SHP77 (cell line): ENCODE data around the gene SLC44A2.

ENCODE experiments used
- DNase-seq, 2 experiments: peaks; one replicate each; lab custom pipeline; 2025; lab: John Stamatoyannopoulos, UW

The SLC44A2 gene

GRCh38 chr19:10625003-10625761 lies at the start of gene SLC44A2:
Gene SLC44A2 (plus strand): TSS chr19:10625553. CDS start chr19:10625634, 81 bp downstream.
- DNase-seq: peak in 1 of 2 experiments; percentile 60

GRCh38 chr19:10577951-10578350 lies 47.4 kb upstream of the SLC44A2 start:
- no peak for DNase-seq

GRCh38 chr19:10580979-10581631 lies 44.2 kb upstream of the SLC44A2 start:
- peak; percentile 91 to 93 for DNase-seq

GRCh38 chr19:10582091-10582490 lies 43.3 kb upstream of the SLC44A2 start:
- no peak for DNase-seq

GRCh38 chr19:10583036-10583776 lies 42.1 kb upstream of the SLC44A2 start:
- no peak for DNase-seq

GRCh38 chr19:10586396-10586795 lies 39.0 kb upstream of the SLC44A2 start:
- no peak for DNase-seq

GRCh38 chr19:10587022-10587838 lies 38.1 kb upstream of the SLC44A2 start, which contains the start of gene AP1M2:
Gene AP1M2 (minus strand): TSS chr19:10587312. CDS start chr19:10587231, 81 bp downstream.
- DNase-seq: no peak

- DNase-seq: no peak
Measured at GRCh38 chr19:10587839-10588150, 37.6 kb upstream of the SLC44A2 start.

- DNase-seq: no peak
Measured at GRCh38 chr19:10593148-10593547, 32.2 kb upstream of the SLC44A2 start.

- no peak for DNase-seq
Measured at GRCh38 chr19:10593820-10594637, 31.3 kb upstream of the SLC44A2 start.

GRCh38 chr19:10600149-10600548 lies 25.2 kb upstream of the SLC44A2 start:
- DNase-seq: no peak

GRCh38 chr19:10601999-10602329 lies 23.4 kb upstream of the SLC44A2 start:
- DNase-seq: no peak

GRCh38 chr19:10602330-10603083 lies 22.8 kb upstream of the SLC44A2 start:
- DNase-seq: peak; percentile 47 to 59

GRCh38 chr19:10603084-10603872 lies 22.1 kb upstream of the SLC44A2 start:
- no peak for DNase-seq

GRCh38 chr19:10603873-10604459 lies 21.4 kb upstream of the SLC44A2 start:
- DNase-seq: no peak

GRCh38 chr19:10604460-10604980 lies 20.8 kb upstream of the SLC44A2 start:
- no peak for DNase-seq

- DNase-seq: no peak
Measured at GRCh38 chr19:10611907-10612306, 13.4 kb upstream of the SLC44A2 start.

GRCh38 chr19:10612499-10613119 lies 12.7 kb upstream of the SLC44A2 start:
- no peak for DNase-seq
